Panc1 (cell line): ENCODE measurements around the gene NPAS3.

Experiments used
- CTCF ChIP-seq: fragments of 450-650 bp; IDR thresholded peaks from 2 replicates; pipeline ENCODE4 v1.5.1; 2017; ENCODE audit warnings: mild to moderate bottlenecking
- POLR2AphosphoS5 ChIP-seq: IDR thresholded peaks from 2 replicates; pipeline ENCODE4 v1.6.1; 2012; ENCODE audit warnings: mild to moderate bottlenecking, low read depth, low read length, moderate library complexity
- SIN3A ChIP-seq: IDR thresholded peaks from 2 replicates; pipeline ENCODE4 v1.6.1; 2012; ENCODE audit warnings: low read depth, mild to moderate bottlenecking, low read length, moderate library complexity, borderline replicate concordance; ENCODE audit not compliant: insufficient read depth

GRCh38 chr14:33317675-33318074 is 379.0 kb downstream of the NPAS3 start:
- TF ChIP-seq CTCF (no peak), SIN3A (no peak), POLR2AphosphoS5 (no peak)
